ENCODE results near the gene RNF212B. TPM values are rescaled to one million over a fixed set of nuclear protein-coding genes. Genes with fewer than 3 reads are reported as not detected.

RNF212B gene
- total RNA-seq, 2 experiments from 2014 or later, result not detected

Other genes with a start within 250 kb of the RNF212B start
- 10 to 100 TPM; 10.7 to 11.5 TPM for gene C14orf93, start 227.8 kb upstream of the RNF212B start, total RNA-seq
- 100 to 1,000 TPM; 104 to 129 TPM for gene PSMB5, start 203.0 kb upstream of the RNF212B start, total RNA-seq
- gene PSMB11, start 195.7 kb upstream of the RNF212B start, total RNA-seq, result not detected
- gene CDH24, start 180.4 kb upstream of the RNF212B start, total RNA-seq, result 1 to 10 TPM in 1 of 2 experiments, under 1 TPM in 1; 0.82 to 1.1 TPM
- gene ACIN1, start 142.8 kb upstream of the RNF212B start, total RNA-seq, result 100 to 1,000 TPM; 160 to 215 TPM
- gene C14orf119, start 142.4 kb upstream of the RNF212B start, total RNA-seq, result 10 to 100 TPM; 43.8 to 51.5 TPM
- not detected for gene CIROP, start 132.9 kb upstream of the RNF212B start, total RNA-seq
- under 1 TPM; 0.19 to 0.34 TPM for gene CEBPE, start 118.7 kb upstream of the RNF212B start, total RNA-seq
- gene SLC7A8, start 54.3 kb upstream of the RNF212B start, total RNA-seq, result 1 to 10 TPM in 1 of 2 experiments, under 1 TPM in 1; 0.89 to 1.6 TPM
- gene HOMEZ, start 48.2 kb downstream of the RNF212B start, total RNA-seq, result 10 to 100 TPM; 13.7 to 17.5 TPM
- 10 to 100 TPM; 30.9 to 44.6 TPM for gene PPP1R3E, start 64.9 kb downstream of the RNF212B start, total RNA-seq
- 1 to 10 TPM in 1 of 2 experiments, under 1 TPM in 1; 0.73 to 1.2 TPM for gene BCL2L2, start 68.9 kb downstream of the RNF212B start, total RNA-seq
- gene PABPN1, start 83.5 kb downstream of the RNF212B start, total RNA-seq, result 100 to 1,000 TPM; 237 to 338 TPM
- 1 to 10 TPM; 4.7 to 5.3 TPM for gene SLC22A17, start 115.0 kb downstream of the RNF212B start, total RNA-seq
- not detected for gene EFS, start 127.2 kb downstream of the RNF212B start, total RNA-seq
- gene IL25, start 134.9 kb downstream of the RNF212B start, total RNA-seq, result not detected
- not detected for gene CMTM5, start 139.1 kb downstream of the RNF212B start, total RNA-seq
- under 1 TPM; 0.14 to 0.16 TPM for gene MYH6, start 170.3 kb downstream of the RNF212B start, total RNA-seq
- gene MYH7, start 197.7 kb downstream of the RNF212B start, total RNA-seq, result under 1 TPM; 0.05 to 0.07 TPM
- gene NGDN, start 231.8 kb downstream of the RNF212B start, total RNA-seq, result 10 to 100 TPM; 53.0 to 57.8 TPM

All from activated CD4-positive, alpha-beta T cell treated with anti-CD3 and anti-CD28 coated beads for 36 hours (primary cell).